Muscle layer of duodenum (tissue), 2 donors: ENCODE data around the gene TXNRD1.
"Not testable (repeated sequence)": the region's sequence is repeated elsewhere in the genome, so short reads cannot be mapped to it uniquely, and the experiment has no call there.

Experiments
- H3K27ac ChIP-seq: one replicate; pipeline ENCODE4 v1.7.0; 2013; ENCODE audit warnings: mild to moderate bottlenecking, low read length
- H3K27me3 ChIP-seq: one replicate; pipeline ENCODE4 v1.7.0; 2013; ENCODE audit warnings: low read depth, mild to moderate bottlenecking, control low read depth, low read length
- H3K36me3 ChIP-seq, 2 donors: one replicate each; pipeline ENCODE4 v1.7.0; 2013; ENCODE audit warnings: low read length in 2 of 2, control low read depth in 1 of 2, mild to moderate bottlenecking in 1 of 2; ENCODE audit not compliant: insufficient read depth in 2 of 2, control insufficient read depth in 1 of 2
- H3K4me1 ChIP-seq, 2 donors: one replicate each; pipeline ENCODE4 v1.7.0; 2013; ENCODE audit warnings: low read length in 2 of 2, mild to moderate bottlenecking in 2 of 2, control low read depth in 1 of 2, moderate library complexity in 1 of 2; ENCODE audit not compliant: insufficient read depth in 2 of 2, control insufficient read depth in 1 of 2
- H3K4me3 ChIP-seq, 2 donors: one replicate each; pipeline ENCODE4 v1.7.0; 2013; ENCODE audit warnings: low read length in 2 of 2, low read depth in 1 of 2, mild to moderate bottlenecking in 1 of 2
- H3K9me3 ChIP-seq, 2 donors: one replicate each; pipeline ENCODE4 v1.7.0; 2013; ENCODE audit warnings: low read length in 2 of 2, control low read depth in 1 of 2, mild to moderate bottlenecking in 1 of 2; ENCODE audit not compliant: control insufficient read depth in 1 of 2
- donor health status: healthy.

TXNRD1 gene

GRCh38 chr12:104386461-104386860 is 170.9 kb downstream of the TXNRD1 start:
- H3K27me3 ChIP-seq: no peaks in the 10 kb centered on the region
- H3K9me3 ChIP-seq: no peaks in the 10 kb centered on the region
- H3K36me3 ChIP-seq: no peaks in the 10 kb centered on the region
- no peak overlapping the region for H3K27ac ChIP-seq
- H3K4me1 ChIP-seq: peaks cover 0 to 8% of the 10 kb centered on the region in 2 donors
- no peak overlapping the region for H3K4me3 ChIP-seq

GRCh38 chr12:104387190-104387589 is 171.6 kb downstream of the TXNRD1 start:
- Histone ChIP-seq H3K4me1 (peaks cover 0 to 2% of the 10 kb centered on the region in 2 donors), H3K4me3 (no peak overlapping the region), H3K9me3 (no peaks in the 10 kb centered on the region), H3K27me3 (no peaks in the 10 kb centered on the region), H3K36me3 (no peaks in the 10 kb centered on the region), H3K27ac (no peak overlapping the region)

GRCh38 chr12:104394086-104394485 is 178.5 kb downstream of the TXNRD1 start:
- H3K9me3 ChIP-seq, H3K4me3 ChIP-seq, H3K4me1 ChIP-seq, H3K36me3 ChIP-seq, H3K27me3 ChIP-seq, H3K27ac ChIP-seq: not testable (repeated sequence)
